Liver (tissue), 9 donors: ENCODE results near the gene MAPK9. TPM values are rescaled to one million over a fixed set of nuclear protein-coding genes. Genes with fewer than 3 reads are reported as not detected.

ENCODE experiments used
- DNase-seq: peaks from one replicate; pipeline ENCODE4 v3.0.0-alpha.2; 2017; ENCODE audit warnings: low spot score
- H3K27ac ChIP-seq, 2 donors: one replicate each; pipeline ENCODE4 v1.7.0; 2013; ENCODE audit warnings: inconsistent platforms in 2 of 2, low read length in 2 of 2, control low read depth in 1 of 2, low read depth in 1 of 2, mild to moderate bottlenecking in 1 of 2
- H3K27me3 ChIP-seq, 4 donors: one replicate each; pipeline versions ENCODE4 v1.6.1 to v1.7.0; 2013; ENCODE audit warnings: low read length in 3 of 4, inconsistent platforms in 1 of 4, mild to moderate bottlenecking in 1 of 4, moderate library complexity in 1 of 4; ENCODE audit not compliant: control insufficient read depth in 4 of 4, insufficient read depth in 4 of 4
- H3K36me3 ChIP-seq, 4 donors: one replicate each; pipeline versions ENCODE4 v1.6.1 to v1.7.0; 2013; ENCODE audit warnings: low read length in 3 of 4, mild to moderate bottlenecking in 3 of 4, low read depth in 1 of 4, moderate library complexity in 1 of 4; ENCODE audit not compliant: control insufficient read depth in 4 of 4, insufficient read depth in 3 of 4
- H3K4me1 ChIP-seq, 4 donors: one replicate each; pipeline versions ENCODE4 v1.6.1 to v1.7.0; 2013; ENCODE audit warnings: low read length in 3 of 4, mild to moderate bottlenecking in 3 of 4, moderate library complexity in 1 of 4; ENCODE audit not compliant: control insufficient read depth in 4 of 4, insufficient read depth in 4 of 4
- H3K4me3 ChIP-seq, 3 donors: one replicate each; pipeline versions ENCODE4 v1.6.1 to v1.7.0; 2013; ENCODE audit warnings: low read length in 3 of 3, control low read depth in 1 of 3, low read depth in 1 of 3, mild to moderate bottlenecking in 1 of 3
- H3K9ac ChIP-seq, 2 donors: one replicate each; pipeline ENCODE4 v1.7.0; 2013; ENCODE audit warnings: low read length in 2 of 2, mild to moderate bottlenecking in 2 of 2, moderate library complexity in 2 of 2, control low read depth in 1 of 2, low read depth in 1 of 2
- H3K9me3 ChIP-seq, 4 donors: one replicate each; pipeline versions ENCODE4 v1.6.1 to v1.7.0; 2013; ENCODE audit warnings: low read length in 3 of 4; ENCODE audit not compliant: control insufficient read depth in 4 of 4
- CTCF ChIP-seq: fragments of 150-350 bp; IDR thresholded peaks from 2 replicates; pipeline ENCODE4 v1.5.1; 2017; ENCODE audit warnings: improper control_type of control experiment, low read depth, low read length; ENCODE audit not compliant: missing input control
- EGR1 ChIP-seq, 2 donors: IDR thresholded peaks; 2 replicates each; pipeline ENCODE4 v1.6.1; 2016 to 2018; ENCODE audit warnings: antibody characterized with exemption in 2 of 2, low read depth in 2 of 2
- FOXA1 ChIP-seq: IDR thresholded peaks from 2 replicates; pipeline ENCODE4 v1.6.1; 2016; ENCODE audit warnings: antibody characterized with exemption
- FOXA2 ChIP-seq: IDR thresholded peaks from 2 replicates; pipeline ENCODE4 v1.6.1; 2016; ENCODE audit warnings: antibody characterized with exemption
- GABPA ChIP-seq, 2 donors: IDR thresholded peaks in 1 of 2; conservative IDR thresholded peaks in 1 of 2; 2 replicates each; pipeline ENCODE4 v1.6.1; 2016; ENCODE audit warnings: antibody characterized with exemption in 2 of 2, mild to moderate bottlenecking in 1 of 2, moderate library complexity in 1 of 2
- HNF4A ChIP-seq, 2 donors: conservative IDR thresholded peaks; 2 replicates each; pipeline ENCODE4 v1.6.1; 2016; ENCODE audit warnings: antibody characterized with exemption in 2 of 2, mild to moderate bottlenecking in 2 of 2
- HNF4G ChIP-seq: IDR thresholded peaks from 2 replicates; pipeline ENCODE4 v1.6.1; 2016; ENCODE audit warnings: antibody characterized with exemption
- JUND ChIP-seq, 2 donors: IDR thresholded peaks; 2 replicates each; pipeline ENCODE4 v1.6.1; 2016; ENCODE audit warnings: antibody characterized with exemption in 2 of 2
- MAX ChIP-seq: IDR thresholded peaks from 2 replicates; pipeline ENCODE4 v1.6.1; 2016; ENCODE audit warnings: antibody characterized with exemption
- NR2F2 ChIP-seq: IDR thresholded peaks from 2 replicates; pipeline ENCODE4 v1.6.1; 2016; ENCODE audit warnings: antibody characterized with exemption
- RAD21 ChIP-seq, 2 donors: IDR thresholded peaks; 2 replicates each; pipeline ENCODE4 v1.6.1; 2016; ENCODE audit warnings: antibody characterized with exemption in 2 of 2, mild to moderate bottlenecking in 2 of 2
- RXRA ChIP-seq, 2 donors: IDR thresholded peaks; 2 replicates each; pipeline ENCODE4 v1.6.1; 2017 to 2018; ENCODE audit warnings: antibody characterized with exemption in 2 of 2, mild to moderate bottlenecking in 1 of 2
- SP1 ChIP-seq: IDR thresholded peaks from 2 replicates; pipeline ENCODE4 v1.6.1; 2018; ENCODE audit warnings: antibody characterized with exemption, mild to moderate bottlenecking
- TAF1 ChIP-seq: conservative IDR thresholded peaks from 2 replicates; pipeline ENCODE4 v1.6.1; 2016; ENCODE audit warnings: antibody characterized with exemption, mild to moderate bottlenecking
- YY1 ChIP-seq: IDR thresholded peaks from 2 replicates; pipeline ENCODE4 v1.6.1; 2016; ENCODE audit warnings: antibody characterized with exemption, mild to moderate bottlenecking
- ZBTB33 ChIP-seq: IDR thresholded peaks from 2 replicates; pipeline ENCODE4 v1.6.1; 2016; ENCODE audit warnings: antibody characterized with exemption
- WGBS: extraction: QIAGEN DNeasy Blood & Tissue Kit; methylation state at CpG from one replicate; pipeline ENCODE4 v1.1.7; 2013; 5-methylcytosine and 5-hydroxymethylcytosine counted together
- polyA plus RNA-seq, 2 donors: library from polyadenylated mRNA; stranded (reverse) in 1 of 2; unstranded in 1 of 2; fragments of 200-250 nt in 1 of 2; fragments of >200 nt in 1 of 2; fragmentation: Nextera tagmentation in 1 of 2; extraction: Ambion mirVana in 1 of 2; gene quantifications; one replicate each; pipeline versions ENCODE4 v1.2.1 to v1.2.3, GENCODE V29; 2013 to 2015
- total RNA-seq, 2 donors: library from RNA; depleted of rRNA; stranded (reverse); fragments of >200 nt; gene quantifications; one replicate each; pipeline ENCODE4 v1.2.3, GENCODE V29; 2014
- TF ChIP-seq, protein P1 (sequence below): IDR thresholded peaks from 2 replicates; pipeline ENCODE4 v1.6.1; 2016; ENCODE audit warnings: antibody characterized with exemption, mild to moderate bottlenecking
- TF ChIP-seq, protein P2 (sequence below): IDR thresholded peaks from 2 replicates; pipeline ENCODE4 v1.6.1; 2016; ENCODE audit warnings: antibody characterized with exemption
- donor health status: healthy.
- donor health status: healthy.
- donor health status: healthy.
- donor health status: healthy.
- donor health status: healthy.

The MAPK9 gene
- total and polyA plus RNA-seq, 4 donors: 3.8 to 22.7 (median 12.8) TPM

- WGBS: 84% methylated on average over 1 of the region's 1 CpG
- no peak overlapping the region for H3K4me3 ChIP-seq
- no peaks in the 10 kb centered on the region for H3K27me3 ChIP-seq
- H3K9ac ChIP-seq: no peak overlapping the region
- DNase-seq: no peak
- H3K4me1 ChIP-seq: peaks cover 4 to 8% (median 5%) of the 10 kb centered on the region in 4 donors
- no peak for TF ChIP-seq EGR1 (IDR thresholded peaks at IDR 0.05; ENCODE audit: low read depth in 2 of 2)
- TF ChIP-seq HNF4A (conservative IDR thresholded peaks at IDR 0.05): no peak
- TF ChIP-seq, protein P1, sequence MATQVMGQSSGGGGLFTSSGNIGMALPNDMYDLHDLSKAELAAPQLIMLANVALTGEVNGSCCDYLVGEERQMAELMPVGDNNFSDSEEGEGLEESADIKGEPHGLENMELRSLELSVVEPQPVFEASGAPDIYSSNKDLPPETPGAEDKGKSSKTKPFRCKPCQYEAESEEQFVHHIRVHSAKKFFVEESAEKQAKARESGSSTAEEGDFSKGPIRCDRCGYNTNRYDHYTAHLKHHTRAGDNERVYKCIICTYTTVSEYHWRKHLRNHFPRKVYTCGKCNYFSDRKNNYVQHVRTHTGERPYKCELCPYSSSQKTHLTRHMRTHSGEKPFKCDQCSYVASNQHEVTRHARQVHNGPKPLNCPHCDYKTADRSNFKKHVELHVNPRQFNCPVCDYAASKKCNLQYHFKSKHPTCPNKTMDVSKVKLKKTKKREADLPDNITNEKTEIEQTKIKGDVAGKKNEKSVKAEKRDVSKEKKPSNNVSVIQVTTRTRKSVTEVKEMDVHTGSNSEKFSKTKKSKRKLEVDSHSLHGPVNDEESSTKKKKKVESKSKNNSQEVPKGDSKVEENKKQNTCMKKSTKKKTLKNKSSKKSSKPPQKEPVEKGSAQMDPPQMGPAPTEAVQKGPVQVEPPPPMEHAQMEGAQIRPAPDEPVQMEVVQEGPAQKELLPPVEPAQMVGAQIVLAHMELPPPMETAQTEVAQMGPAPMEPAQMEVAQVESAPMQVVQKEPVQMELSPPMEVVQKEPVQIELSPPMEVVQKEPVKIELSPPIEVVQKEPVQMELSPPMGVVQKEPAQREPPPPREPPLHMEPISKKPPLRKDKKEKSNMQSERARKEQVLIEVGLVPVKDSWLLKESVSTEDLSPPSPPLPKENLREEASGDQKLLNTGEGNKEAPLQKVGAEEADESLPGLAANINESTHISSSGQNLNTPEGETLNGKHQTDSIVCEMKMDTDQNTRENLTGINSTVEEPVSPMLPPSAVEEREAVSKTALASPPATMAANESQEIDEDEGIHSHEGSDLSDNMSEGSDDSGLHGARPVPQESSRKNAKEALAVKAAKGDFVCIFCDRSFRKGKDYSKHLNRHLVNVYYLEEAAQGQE: no peak
- TF ChIP-seq TAF1: no peak
- no peak for TF ChIP-seq FOXA1
- no peaks in the 10 kb centered on the region for H3K9me3 ChIP-seq
- H3K27ac ChIP-seq: no peak overlapping the region
- no peaks in the 10 kb centered on the region for H3K36me3 ChIP-seq
These were observed 86.0 kb downstream of the MAPK9 start for GRCh38 chr5:180205916-180206315.

- DNase-seq: no peak
- no peak for TF ChIP-seq MAX
- TF ChIP-seq FOXA1: no peak
- no peak for TF ChIP-seq RXRA (IDR thresholded peaks at IDR 0.05)
- TF ChIP-seq, protein P2, sequence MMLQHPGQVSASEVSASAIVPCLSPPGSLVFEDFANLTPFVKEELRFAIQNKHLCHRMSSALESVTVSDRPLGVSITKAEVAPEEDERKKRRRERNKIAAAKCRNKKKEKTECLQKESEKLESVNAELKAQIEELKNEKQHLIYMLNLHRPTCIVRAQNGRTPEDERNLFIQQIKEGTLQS: no peak
- no peak for TF ChIP-seq YY1
- no peak for TF ChIP-seq RAD21 (IDR thresholded peaks at IDR 0.05)
- no peak for TF ChIP-seq GABPA (IDR thresholded peaks at IDR 0.05 in 1 of 2, conservative IDR thresholded peaks at IDR 0.05 in 1 of 2)
- no peak for TF ChIP-seq JUND (IDR thresholded peaks at IDR 0.05)
- no peak for TF ChIP-seq SP1
- no peak for TF ChIP-seq FOXA2
- no peak for TF ChIP-seq CTCF
- no peak for TF ChIP-seq NR2F2
- no peak for TF ChIP-seq HNF4G
- TF ChIP-seq TAF1: no peak
- no peak for TF ChIP-seq ZBTB33
- Histone ChIP-seq H3K4me1 (peaks cover 4 to 7% (median 5%) of the 10 kb centered on the region in 4 donors), H3K9me3 (no peaks in the 10 kb centered on the region), H3K9ac (no peak overlapping the region), H3K27me3 (no peaks in the 10 kb centered on the region), H3K4me3 (no peak overlapping the region), H3K36me3 (no peaks in the 10 kb centered on the region), H3K27ac (no peak overlapping the region)
- 81% methylated on average over 1 of the region's 1 CpG for WGBS
These were observed 87.5 kb downstream of the MAPK9 start for GRCh38 chr5:180204276-180204819.
